HUES48 (cell line): ENCODE results near the gene METTL22.
"Not testable (repeated sequence)": the region's sequence is repeated elsewhere in the genome, so short reads cannot be mapped to it uniquely, and the experiment has no call there.

Source experiments
- H3K27ac ChIP-seq: one replicate; pipeline ENCODE4 v1.7.0; 2013; ENCODE audit warnings: low read depth, low read length, inconsistent platforms
- H3K27me3 ChIP-seq: 2 replicates; pipeline ENCODE4 v1.6.1; 2013; ENCODE audit warnings: mild to moderate bottlenecking, low read length; ENCODE audit not compliant: control insufficient read depth, insufficient read depth
- H3K36me3 ChIP-seq: 2 replicates; pipeline ENCODE4 v1.6.1; 2013; ENCODE audit warnings: low read length; ENCODE audit not compliant: control insufficient read depth, insufficient read depth
- H3K4me1 ChIP-seq: 2 replicates; pipeline ENCODE4 v1.6.1; 2013; ENCODE audit warnings: mild to moderate bottlenecking, low read length; ENCODE audit not compliant: control insufficient read depth, insufficient read depth
- H3K4me3 ChIP-seq: 2 replicates; pipeline ENCODE4 v1.5.1; 2013; ENCODE audit warnings: mild to moderate bottlenecking, low read depth, low read length
- H3K9ac ChIP-seq: 2 replicates; pipeline ENCODE4 v1.6.1; 2013; ENCODE audit warnings: mild to moderate bottlenecking, low read depth, low read length, moderate library complexity
- H3K9me3 ChIP-seq: 2 replicates; pipeline ENCODE4 v1.6.1; 2013; ENCODE audit warnings: low read length; ENCODE audit not compliant: control insufficient read depth, insufficient read depth

The METTL22 gene

GRCh38 chr16:8649829-8650554 lies 28.5 kb downstream of the METTL22 start:
- H3K4me3 ChIP-seq = no peak overlapping the region
- no peaks in the 10 kb centered on the region for H3K4me1 ChIP-seq
- no peak overlapping the region for H3K27ac ChIP-seq
- H3K9ac ChIP-seq = no peak overlapping the region
- H3K36me3 ChIP-seq = peaks cover 35% of the 10 kb centered on the region
- H3K9me3 ChIP-seq = no peaks in the 10 kb centered on the region
- H3K27me3 ChIP-seq = no peaks in the 10 kb centered on the region

- H3K36me3 ChIP-seq = peaks cover 16% of the 10 kb centered on the region
- not testable (repeated sequence) for H3K9ac ChIP-seq, H3K9me3 ChIP-seq, H3K27me3 ChIP-seq, H3K4me3 ChIP-seq, H3K27ac ChIP-seq, H3K4me1 ChIP-seq
These were observed 30.5 kb downstream of the METTL22 start for GRCh38 chr16:8651958-8652357.

GRCh38 chr16:8655184-8655717 lies 33.8 kb downstream of the METTL22 start:
- Histone ChIP-seq H3K4me3 (no peak overlapping the region), H3K36me3 (no peaks in the 10 kb centered on the region), H3K9me3 (no peaks in the 10 kb centered on the region), H3K27me3 (no peaks in the 10 kb centered on the region), H3K9ac (no peak overlapping the region), H3K27ac (no peak overlapping the region), H3K4me1 (no peaks in the 10 kb centered on the region)

DNA sequence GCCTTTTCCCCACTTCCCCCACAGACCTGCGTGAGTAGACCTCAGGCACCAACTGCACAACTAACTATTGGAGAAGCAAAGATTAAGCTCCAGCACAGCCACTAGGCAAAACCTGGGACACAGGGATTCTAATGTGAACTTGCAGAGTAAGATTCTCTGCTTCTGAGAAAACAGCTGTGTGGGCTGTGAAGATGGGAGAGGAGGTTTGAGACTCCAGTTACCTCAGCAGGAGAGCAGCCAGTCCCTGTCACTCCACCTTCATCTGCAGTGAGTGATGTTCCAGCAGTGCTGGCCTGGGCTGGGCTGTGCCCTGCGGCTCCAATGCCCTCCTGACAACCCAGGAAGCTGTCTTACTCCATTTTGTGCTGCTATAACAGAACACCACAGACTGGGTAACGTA lies 34.9 kb downstream of the METTL22 start:
- Histone ChIP-seq H3K36me3 (no peaks in the 10 kb centered on the region), H3K9me3 (no peaks in the 10 kb centered on the region), H3K27me3 (no peaks in the 10 kb centered on the region), H3K4me1 (no peaks in the 10 kb centered on the region), H3K9ac (no peak overlapping the region), H3K27ac (no peak overlapping the region), H3K4me3 (no peak overlapping the region)

GRCh38 chr16:8660841-8661301 lies 39.4 kb downstream of the METTL22 start:
- Histone ChIP-seq H3K27me3 (no peaks in the 10 kb centered on the region), H3K4me3 (no peak overlapping the region), H3K36me3 (no peaks in the 10 kb centered on the region), H3K27ac (no peak overlapping the region), H3K9me3 (no peaks in the 10 kb centered on the region), H3K4me1 (no peaks in the 10 kb centered on the region), H3K9ac (no peak overlapping the region)

DNA sequence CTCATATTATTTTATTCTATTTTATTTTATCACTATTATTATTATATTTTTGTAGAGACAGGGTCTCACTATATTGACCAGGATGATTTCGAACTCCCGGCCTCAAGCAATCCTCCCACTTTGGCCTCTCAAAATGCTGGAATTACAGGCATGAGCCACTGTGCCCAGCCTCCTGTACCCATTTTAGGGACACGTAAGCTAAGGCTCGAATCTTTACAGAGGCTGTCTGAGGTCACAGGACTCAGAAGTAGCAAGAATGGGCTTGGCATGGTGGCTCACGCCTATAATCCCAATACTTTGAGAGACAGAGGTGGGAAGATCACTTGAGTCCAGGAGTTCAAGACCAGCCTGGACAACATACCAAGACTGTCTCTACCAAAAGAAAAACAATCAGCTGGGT lies 40.2 kb downstream of the METTL22 start:
- no peak overlapping the region for H3K9ac ChIP-seq
- no peak overlapping the region for H3K27ac ChIP-seq
- H3K4me1 ChIP-seq = no peaks in the 10 kb centered on the region
- H3K9me3 ChIP-seq = no peaks in the 10 kb centered on the region
- no peaks in the 10 kb centered on the region for H3K27me3 ChIP-seq
- no peaks in the 10 kb centered on the region for H3K36me3 ChIP-seq
- no peak overlapping the region for H3K4me3 ChIP-seq

- no peak overlapping the region for H3K4me3 ChIP-seq
- H3K9me3 ChIP-seq = no peaks in the 10 kb centered on the region
- H3K9ac ChIP-seq = no peak overlapping the region
- no peaks in the 10 kb centered on the region for H3K27me3 ChIP-seq
- no peaks in the 10 kb centered on the region for H3K4me1 ChIP-seq
- no peaks in the 10 kb centered on the region for H3K36me3 ChIP-seq
- H3K27ac ChIP-seq = no peak overlapping the region
These were observed 41.9 kb downstream of the METTL22 start for GRCh38 chr16:8663192-8664089.

GRCh38 chr16:8665529-8665928 lies 44.0 kb downstream of the METTL22 start:
- H3K4me3 ChIP-seq = no peak overlapping the region
- no peaks in the 10 kb centered on the region for H3K4me1 ChIP-seq
- no peaks in the 10 kb centered on the region for H3K36me3 ChIP-seq
- H3K9me3 ChIP-seq = no peaks in the 10 kb centered on the region
- no peak overlapping the region for H3K9ac ChIP-seq
- no peaks in the 10 kb centered on the region for H3K27me3 ChIP-seq
- H3K27ac ChIP-seq = no peak overlapping the region

GRCh38 chr16:8667492-8667891 lies 46.0 kb downstream of the METTL22 start:
- H3K4me1 ChIP-seq = no peaks in the 10 kb centered on the region
- no peak overlapping the region for H3K4me3 ChIP-seq
- H3K27me3 ChIP-seq = no peaks in the 10 kb centered on the region
- no peak overlapping the region for H3K27ac ChIP-seq
- H3K9me3 ChIP-seq = no peaks in the 10 kb centered on the region
- no peaks in the 10 kb centered on the region for H3K36me3 ChIP-seq
- no peak overlapping the region for H3K9ac ChIP-seq

- H3K4me3 ChIP-seq = no peak overlapping the region
- no peaks in the 10 kb centered on the region for H3K9me3 ChIP-seq
- H3K9ac ChIP-seq = no peak overlapping the region
- H3K36me3 ChIP-seq = no peaks in the 10 kb centered on the region
- no peaks in the 10 kb centered on the region for H3K4me1 ChIP-seq
- no peak overlapping the region for H3K27ac ChIP-seq
- peaks cover 3% of the 10 kb centered on the region; the same call in 1 of the 2 replicates for H3K27me3 ChIP-seq
These were observed 46.6 kb downstream of the METTL22 start for GRCh38 chr16:8668113-8668512.

- H3K36me3 ChIP-seq = no peaks in the 10 kb centered on the region
- H3K9ac ChIP-seq = no peak overlapping the region
- no peaks in the 10 kb centered on the region for H3K9me3 ChIP-seq
- H3K27ac ChIP-seq = no peak overlapping the region
- H3K27me3 ChIP-seq = peaks cover 10% of the 10 kb centered on the region
- peaks cover 5% of the 10 kb centered on the region; the same call in 1 of the 2 replicates for H3K4me1 ChIP-seq
- no peak overlapping the region for H3K4me3 ChIP-seq
These were observed 48.0 kb downstream of the METTL22 start for GRCh38 chr16:8669481-8669880.
